GM12878 (cell line): ENCODE results near the gene RGS12. TPM values are rescaled to one million over a fixed set of nuclear protein-coding genes. Genes with fewer than 3 reads are reported as not detected.

Experiments used
- ATAC-seq: fragments of 200-7000 bp; cut with Tn5 transposase; 3 replicates; pipeline ENCODE4 v1.9.1; 2020; ENCODE audit warnings: mild to moderate bottlenecking, moderate library complexity
- BruUV-seq: library from RNA; stranded (reverse); fragments of 400-500 nt; replicated peaks from 2 replicates; lab custom pipeline; 2021; lab: Mats Ljungman, UMichigan
- CTCF ChIA-PET: fragments of 300-600 bp; sonication (Branson Sonifier 250); formaldehyde crosslinking; extraction: SDS; loops from one replicate; lab custom pipeline; 2021; ENCODE audit warnings: inconsistent platforms; lab: Yijun Ruan, JAX
- POLR2A ChIA-PET: fragments of 350-600 bp; formaldehyde crosslinking; extraction: SDS; loops from one replicate; lab custom pipeline; 2021; ENCODE audit warnings: inconsistent platforms; lab: Charles Lee
- RAD21 ChIA-PET: fragments of 300-600 bp; sonication (Branson Sonifier 250); formaldehyde crosslinking; loops from one replicate; lab custom pipeline; 2023; ENCODE audit warnings: antibody characterized with exemption; ENCODE audit not compliant: unreplicated experiment; lab: Charles Lee
- SMC1A ChIA-PET: fragments of 300-600 bp; sonication (Branson Sonifier 250); formaldehyde crosslinking; loops from one replicate; lab custom pipeline; 2023; ENCODE audit not compliant: unreplicated experiment, uncharacterized antibody; lab: Charles Lee
- DNase-seq: peaks from one replicate; pipeline ENCODE4 v3.0.0-alpha.2; 2011; ENCODE audit warnings: low read depth, low spot score
- FAIRE-seq: peaks from 3 replicates; lab custom pipeline; 2011; peaks lifted over from hg19 to GRCh38; lab: Jason Lieb, UNC
- H2AFZ ChIP-seq: 2 replicates; pipeline ENCODE4 v1.6.0; 2011; ENCODE audit warnings: low read depth, low read length, control low read depth; ENCODE audit not compliant: control insufficient read depth
- H3K27ac ChIP-seq: 2 replicates; pipeline ENCODE4 v1.5.1; 2011; ENCODE audit warnings: control low read depth; ENCODE audit not compliant: control insufficient read depth, insufficient read depth
- H3K27me3 ChIP-seq, 2 experiments: replicated peaks in 1 of 2; 2 replicates each; pipeline versions ENCODE4 v1.6.0 to v1.6.1; 2011; ENCODE audit warnings: low read length in 1 of 2; ENCODE audit not compliant: control insufficient read depth in 2 of 2, insufficient read depth in 2 of 2
- H3K36me3 ChIP-seq, 2 experiments: 2 replicates each; pipeline ENCODE4 v1.5.1; 2011; ENCODE audit warnings: low read length in 1 of 2; ENCODE audit not compliant: control insufficient read depth in 2 of 2, insufficient read depth in 2 of 2
- H3K4me1 ChIP-seq: 2 replicates; pipeline ENCODE4 v1.6.1; 2011; ENCODE audit warnings: mild to moderate bottlenecking, low read length, moderate library complexity, mixed read lengths; ENCODE audit not compliant: control insufficient read depth, insufficient read depth
- H3K4me2 ChIP-seq: 2 replicates; pipeline ENCODE4 v1.6.0; 2011; ENCODE audit warnings: control low read depth; ENCODE audit not compliant: control insufficient read depth, insufficient read depth
- H3K4me3 ChIP-seq: fragments of 200-600 bp; sonication (generic); 2 replicates; pipeline ENCODE4 v1.5.1; 2016
- H3K79me2 ChIP-seq: 2 replicates; pipeline ENCODE4 v1.6.0; 2011; ENCODE audit warnings: low read length; ENCODE audit not compliant: control insufficient read depth, insufficient read depth
- H3K9ac ChIP-seq: 2 replicates; pipeline ENCODE4 v1.8.0; 2011; ENCODE audit warnings: low read length, control low read depth, mixed read lengths; ENCODE audit not compliant: control insufficient read depth, insufficient read depth
- H3K9me3 ChIP-seq: replicated peaks from 3 replicates; pipeline ENCODE4 v1.5.1; 2011; ENCODE audit warnings: mild to moderate bottlenecking, low read length; ENCODE audit not compliant: control insufficient read depth, insufficient read depth
- H4K20me1 ChIP-seq: 2 replicates; pipeline ENCODE4 v1.6.0; 2011; ENCODE audit not compliant: control insufficient read depth, insufficient read depth
- EGR1 ChIP-seq, 2 experiments: IDR thresholded peaks; 1 replicate in 1 of 2; 2 replicates in 1 of 2; pipeline ENCODE4 v1.6.1; 2011 to 2012; ENCODE audit warnings: low read depth in 2 of 2, low read length in 2 of 2, borderline replicate concordance in 1 of 2, mild to moderate bottlenecking in 1 of 2, moderate library complexity in 1 of 2
- EP300 ChIP-seq, 2 experiments: fragments of 150-350 bp in 1 of 2; IDR thresholded peaks; 2 replicates each; pipeline ENCODE4 v1.6.1; 2011 to 2012; ENCODE audit warnings: low read depth in 2 of 2, low read length in 2 of 2, borderline replicate concordance in 1 of 2, improper control_type of control experiment in 1 of 2, inconsistent platforms in 1 of 2; ENCODE audit not compliant: control insufficient read depth in 1 of 2
- ETV6 ChIP-seq, 2 experiments: fragments of 450-650 bp in 1 of 2; IDR thresholded peaks in 1 of 2; conservative IDR thresholded peaks in 1 of 2; 2 replicates each; pipeline ENCODE4 v1.6.1; 2014; ENCODE audit warnings: antibody characterized with exemption in 1 of 2, borderline replicate concordance in 1 of 2, low read depth in 1 of 2, mild to moderate bottlenecking in 1 of 2, moderate library complexity in 1 of 2
- HDAC2 ChIP-seq: fragments of 200-600 bp; sonication (generic); IDR thresholded peaks from 2 replicates; pipeline ENCODE4 v1.6.1; 2017
- NFYA ChIP-seq: IDR thresholded peaks from 2 replicates; pipeline ENCODE4 v1.6.1; 2011; ENCODE audit warnings: low read depth, mild to moderate bottlenecking, low read length, improper control_type of control experiment, borderline replicate concordance
- NRF1 ChIP-seq: conservative IDR thresholded peaks from 2 replicates; pipeline ENCODE4 v1.6.1; 2011; ENCODE audit warnings: mild to moderate bottlenecking, low read depth, low read length, improper control_type of control experiment
- STAT3 ChIP-seq: IDR thresholded peaks from 2 replicates; pipeline ENCODE4 v1.6.1; 2011; ENCODE audit warnings: low read depth, low read length, improper control_type of control experiment
- TBL1XR1 ChIP-seq: IDR thresholded peaks from 2 replicates; pipeline ENCODE4 v1.6.1; 2012; ENCODE audit warnings: low read depth, low read length, improper control_type of control experiment
- ZNF217 ChIP-seq: fragments of 450-650 bp; IDR thresholded peaks from 2 replicates; pipeline ENCODE4 v1.6.1; 2017; ENCODE audit warnings: antibody characterized with exemption, mild to moderate bottlenecking
- ZSCAN29 ChIP-seq: fragments of 450-650 bp; IDR thresholded peaks from 2 replicates; pipeline ENCODE4 v1.6.1; 2017; ENCODE audit warnings: mild to moderate bottlenecking, moderate library complexity
- WGBS: methylation state at CpG from one replicate; pipeline ENCODE4 v1.1.6; 2016; ENCODE audit warnings: low lambda C conversion rate; ENCODE audit not compliant: insufficient replicate concordance, insufficient coverage; ENCODE audit errors: missing lambda C conversion rate; 5-methylcytosine and 5-hydroxymethylcytosine counted together
- in situ Hi-C: fragments of 300-500 bp; cut with MboI; formaldehyde crosslinking; loops from 9 replicates; pipeline ENCODE4 v1.14.3; 2018; ENCODE audit warnings: mixed read lengths
- intact Hi-C: fragments of 100-400 bp; cut with micrococcal nuclease; formaldehyde crosslinking; loops from one replicate; pipeline ENCODE4 v1.14.2; 2022; ENCODE audit not compliant: unreplicated experiment
- polyA plus RNA-seq, 11 experiments: library from polyadenylated mRNA; depleted of rRNA in 4 of 11; unstranded in 6 of 11; stranded (reverse) in 5 of 11; fragments of >200 nt; fragmentation: Nextera tagmentation in 4 of 11; fragmentation: Illumina TruSeq in 1 of 11; extraction: Ambion mirVana in 4 of 11; extraction: Trizol in 1 of 11; gene quantifications; 1 replicate in 1 of 11; 2 replicates in 10 of 11; pipeline versions ENCODE4 v1.2.1 to v1.2.3, GENCODE V29; 2011 to 2016; ENCODE audit warnings: inconsistent platforms in 2 of 11, missing spikeins in 2 of 11, low read depth in 1 of 11
- total RNA-seq, 4 experiments: library from RNA; depleted of rRNA in 3 of 4; stranded (reverse); fragments of >200 nt in 3 of 4; fragmentation: Illumina TruSeq in 1 of 4; extraction: Trizol in 1 of 4; gene quantifications; 2 replicates each; pipeline versions ENCODE4 v1.2.1 to v1.2.3, GENCODE V29; 2013 to 2021
- TF ChIP-seq, protein P1 (sequence below): fragments of 450-650 bp; IDR thresholded peaks from 2 replicates; pipeline ENCODE4 v1.6.1; 2017; ENCODE audit warnings: low read depth, mild to moderate bottlenecking, moderate library complexity
- TF ChIP-seq, protein P2 (sequence below): fragments of 450-650 bp; IDR thresholded peaks from 2 replicates; pipeline ENCODE4 v1.6.1; 2017; ENCODE audit warnings: mild to moderate bottlenecking
- TF ChIP-seq, protein P3 (sequence below): fragments of 450-650 bp; conservative IDR thresholded peaks from 2 replicates; pipeline ENCODE4 v1.6.1; 2017; ENCODE audit warnings: mild to moderate bottlenecking, moderate library complexity

RGS12 gene
- total and polyA plus RNA-seq, 10 of the 15 experiments (the other 5 are each of a cell fraction or from before 2014, with no cell fraction given) = 0.02 to 2.2 (median 0.73) TPM

GRCh38 chr4:3307486-3307885 lies 14.7 kb downstream of the RGS12 start:
- no peak for FAIRE-seq
- no peak overlapping the region for H3K4me2 ChIP-seq
- ATAC-seq = no peak
- ChIA-PET CTCF (no interaction called here), SMC1A (no interaction called here), RAD21 (no interaction called here), POLR2A (no interaction called here)
- H3K9me3 ChIP-seq = no peaks in the 10 kb centered on the region
- no TSS peak for BruUV-seq
- H3K4me1 ChIP-seq = peaks cover 7% of the 10 kb centered on the region
- TF ChIP-seq, protein P1, sequence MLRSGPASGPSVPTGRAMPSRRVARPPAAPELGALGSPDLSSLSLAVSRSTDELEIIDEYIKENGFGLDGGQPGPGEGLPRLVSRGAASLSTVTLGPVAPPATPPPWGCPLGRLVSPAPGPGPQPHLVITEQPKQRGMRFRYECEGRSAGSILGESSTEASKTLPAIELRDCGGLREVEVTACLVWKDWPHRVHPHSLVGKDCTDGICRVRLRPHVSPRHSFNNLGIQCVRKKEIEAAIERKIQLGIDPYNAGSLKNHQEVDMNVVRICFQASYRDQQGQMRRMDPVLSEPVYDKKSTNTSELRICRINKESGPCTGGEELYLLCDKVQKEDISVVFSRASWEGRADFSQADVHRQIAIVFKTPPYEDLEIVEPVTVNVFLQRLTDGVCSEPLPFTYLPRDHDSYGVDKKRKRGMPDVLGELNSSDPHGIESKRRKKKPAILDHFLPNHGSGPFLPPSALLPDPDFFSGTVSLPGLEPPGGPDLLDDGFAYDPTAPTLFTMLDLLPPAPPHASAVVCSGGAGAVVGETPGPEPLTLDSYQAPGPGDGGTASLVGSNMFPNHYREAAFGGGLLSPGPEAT = no peak
- no peak for TF ChIP-seq NRF1
- TF ChIP-seq EGR1 (IDR thresholded peaks at IDR 0.05; ENCODE audit: borderline replicate concordance in 1 of 2, low read depth in 2 of 2, low read length in 2 of 2) = no peak
- TF ChIP-seq ETV6 (conservative IDR thresholded peaks at IDR 0.05 in 1 of 2, IDR thresholded peaks at IDR 0.05 in 1 of 2; ENCODE audit: borderline replicate concordance in 1 of 2, low read depth in 1 of 2) = no peak
- TF ChIP-seq, protein P2, sequence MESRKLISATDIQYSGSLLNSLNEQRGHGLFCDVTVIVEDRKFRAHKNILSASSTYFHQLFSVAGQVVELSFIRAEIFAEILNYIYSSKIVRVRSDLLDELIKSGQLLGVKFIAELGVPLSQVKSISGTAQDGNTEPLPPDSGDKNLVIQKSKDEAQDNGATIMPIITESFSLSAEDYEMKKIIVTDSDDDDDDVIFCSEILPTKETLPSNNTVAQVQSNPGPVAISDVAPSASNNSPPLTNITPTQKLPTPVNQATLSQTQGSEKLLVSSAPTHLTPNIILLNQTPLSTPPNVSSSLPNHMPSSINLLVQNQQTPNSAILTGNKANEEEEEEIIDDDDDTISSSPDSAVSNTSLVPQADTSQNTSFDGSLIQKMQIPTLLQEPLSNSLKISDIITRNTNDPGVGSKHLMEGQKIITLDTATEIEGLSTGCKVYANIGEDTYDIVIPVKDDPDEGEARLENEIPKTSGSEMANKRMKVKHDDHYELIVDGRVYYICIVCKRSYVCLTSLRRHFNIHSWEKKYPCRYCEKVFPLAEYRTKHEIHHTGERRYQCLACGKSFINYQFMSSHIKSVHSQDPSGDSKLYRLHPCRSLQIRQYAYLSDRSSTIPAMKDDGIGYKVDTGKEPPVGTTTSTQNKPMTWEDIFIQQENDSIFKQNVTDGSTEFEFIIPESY = no peak
- no peak for TF ChIP-seq STAT3
- TF ChIP-seq ZNF217 = no peak
- TF ChIP-seq HDAC2 = no peak
- TF ChIP-seq TBL1XR1 = no peak
- no peak for TF ChIP-seq ZSCAN29
- TF ChIP-seq, protein P3, sequence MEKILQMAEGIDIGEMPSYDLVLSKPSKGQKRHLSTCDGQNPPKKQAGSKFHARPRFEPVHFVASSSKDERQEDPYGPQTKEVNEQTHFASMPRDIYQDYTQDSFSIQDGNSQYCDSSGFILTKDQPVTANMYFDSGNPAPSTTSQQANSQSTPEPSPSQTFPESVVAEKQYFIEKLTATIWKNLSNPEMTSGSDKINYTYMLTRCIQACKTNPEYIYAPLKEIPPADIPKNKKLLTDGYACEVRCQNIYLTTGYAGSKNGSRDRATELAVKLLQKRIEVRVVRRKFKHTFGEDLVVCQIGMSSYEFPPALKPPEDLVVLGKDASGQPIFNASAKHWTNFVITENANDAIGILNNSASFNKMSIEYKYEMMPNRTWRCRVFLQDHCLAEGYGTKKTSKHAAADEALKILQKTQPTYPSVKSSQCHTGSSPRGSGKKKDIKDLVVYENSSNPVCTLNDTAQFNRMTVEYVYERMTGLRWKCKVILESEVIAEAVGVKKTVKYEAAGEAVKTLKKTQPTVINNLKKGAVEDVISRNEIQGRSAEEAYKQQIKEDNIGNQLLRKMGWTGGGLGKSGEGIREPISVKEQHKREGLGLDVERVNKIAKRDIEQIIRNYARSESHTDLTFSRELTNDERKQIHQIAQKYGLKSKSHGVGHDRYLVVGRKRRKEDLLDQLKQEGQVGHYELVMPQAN = no peak
- TF ChIP-seq EP300 (IDR thresholded peaks at IDR 0.05; ENCODE audit: borderline replicate concordance in 1 of 2, control insufficient read depth in 1 of 2, low read depth in 2 of 2, low read length in 2 of 2) = no peak
- no peak for TF ChIP-seq NFYA
- no peaks in the 10 kb centered on the region for H3K36me3 ChIP-seq
- no peaks in the 10 kb centered on the region for H3K79me2 ChIP-seq
- DNase-seq = no peak
- no peak overlapping the region for H3K27ac ChIP-seq
- no peak overlapping the region for H3K4me3 ChIP-seq
- H2AFZ ChIP-seq = no peak overlapping the region
- H4K20me1 ChIP-seq = no peaks in the 10 kb centered on the region
- intact Hi-C loops (no loop called here), in situ Hi-C loops (no loop called here)
- 50% methylated on average over 12 of the region's 12 CpGs for WGBS
- H3K27me3 ChIP-seq = no peaks in the 10 kb centered on the region
- no peak overlapping the region for H3K9ac ChIP-seq
